CD14-positive monocyte (primary cell): ENCODE measurements around the gene CNOT1. TPM values are rescaled to one million over a fixed set of nuclear protein-coding genes. Genes with fewer than 3 reads are reported as not detected.

Experiments used
- DNase-seq, 3 donors: peaks; one replicate each; pipeline ENCODE4 v3.0.0-alpha.2; 2011 to 2022
- H2AFZ ChIP-seq: 2 replicates; pipeline ENCODE4 v1.6.0; 2012; ENCODE audit warnings: mild to moderate bottlenecking, low read depth, low read length, inconsistent platforms; ENCODE audit not compliant: insufficient read depth, poor library complexity, severe bottlenecking
- H3K27ac ChIP-seq, 2 donors: 1 replicate in 1 of 2; 2 replicates in 1 of 2; pipeline ENCODE4 v1.5.1; 2012 to 2013; ENCODE audit warnings: low read length in 2 of 2, control low read depth in 1 of 2, inconsistent platforms in 1 of 2, low read depth in 1 of 2, mild to moderate bottlenecking in 1 of 2
- H3K27me3 ChIP-seq, 2 donors: one replicate each; pipeline versions ENCODE4 v1.6.0 to v1.6.1; 2011 to 2013; ENCODE audit warnings: low read length in 2 of 2; ENCODE audit not compliant: control insufficient read depth in 2 of 2, insufficient read depth in 2 of 2
- H3K36me3 ChIP-seq, 2 donors: replicated peaks in 1 of 2; 1 replicate in 1 of 2; 2 replicates in 1 of 2; pipeline versions ENCODE4 v1.5.1 to v1.6.1; 2012 to 2013; ENCODE audit warnings: low read length in 2 of 2, control low read depth in 1 of 2, inconsistent platforms in 1 of 2, mild to moderate bottlenecking in 1 of 2; ENCODE audit not compliant: insufficient read depth in 2 of 2, control insufficient read depth in 1 of 2
- H3K4me1 ChIP-seq, 2 donors: 1 replicate in 1 of 2; 2 replicates in 1 of 2; pipeline versions ENCODE4 v1.5.1 to v1.6.1; 2012 to 2013; ENCODE audit warnings: low read length in 2 of 2, control low read depth in 1 of 2, inconsistent platforms in 1 of 2, mild to moderate bottlenecking in 1 of 2, moderate library complexity in 1 of 2; ENCODE audit not compliant: insufficient read depth in 2 of 2, control insufficient read depth in 1 of 2
- H3K4me2 ChIP-seq: replicated peaks from 2 replicates; pipeline ENCODE3; 2012; ENCODE audit warnings: low read length, moderate library complexity, mild to moderate bottlenecking; ENCODE audit not compliant: poor library complexity, severe bottlenecking; ENCODE audit errors: extremely low read depth
- H3K4me3 ChIP-seq, 3 experiments: fragments of 200-600 bp in 1 of 3; sonication (generic) in 1 of 3; replicated peaks in 1 of 3; 1 replicate in 2 of 3; 2 replicates in 1 of 3; pipeline ENCODE4 v1.5.1; 2011 to 2013; ENCODE audit warnings: low read length in 3 of 3, mild to moderate bottlenecking in 3 of 3, control low read depth in 2 of 3, low read depth in 2 of 3, inconsistent platforms in 1 of 3, moderate library complexity in 1 of 3
- H3K79me2 ChIP-seq: 2 replicates; pipeline ENCODE4 v1.6.0; 2012; ENCODE audit warnings: mild to moderate bottlenecking, control low read depth, inconsistent platforms, low read length, moderate library complexity; ENCODE audit not compliant: insufficient read depth
- H3K9ac ChIP-seq: 2 replicates; pipeline ENCODE4 v1.6.0; 2017; ENCODE audit warnings: low read length, mild to moderate bottlenecking; ENCODE audit not compliant: insufficient read depth, poor library complexity, severe bottlenecking
- H3K9me3 ChIP-seq, 2 donors: replicated peaks in 1 of 2; 1 replicate in 1 of 2; 2 replicates in 1 of 2; pipeline versions ENCODE4 v1.5.1 to v1.6.1; 2012 to 2013; ENCODE audit warnings: low read length in 2 of 2, control low read depth in 1 of 2; ENCODE audit not compliant: control insufficient read depth in 1 of 2, insufficient read depth in 1 of 2
- H4K20me1 ChIP-seq: 2 replicates; pipeline ENCODE4 v1.6.0; 2012; ENCODE audit warnings: mild to moderate bottlenecking, low read length, control low read depth, moderate library complexity; ENCODE audit not compliant: insufficient read depth
- H3K27ac Mint-ChIP-seq, 7 donors: one replicate each; pipeline ENCODE4 v1.8.0; 2020; ENCODE audit warnings: mild to moderate bottlenecking in 7 of 7, mixed read lengths in 7 of 7, moderate library complexity in 6 of 7, inconsistent platforms in 2 of 7
- H3K27me3 Mint-ChIP-seq, 3 donors: one replicate each; pipeline ENCODE4 v1.8.0; 2021 to 2022; ENCODE audit warnings: low read depth in 3 of 3, mild to moderate bottlenecking in 3 of 3, mixed read lengths in 3 of 3, moderate library complexity in 3 of 3, inconsistent platforms in 1 of 3
- H3K36me3 Mint-ChIP-seq, 2 donors: one replicate each; pipeline ENCODE4 v1.8.0; 2020; ENCODE audit warnings: mixed read lengths in 2 of 2, inconsistent platforms in 1 of 2, mild to moderate bottlenecking in 1 of 2
- H3K4me1 Mint-ChIP-seq: one replicate; pipeline ENCODE4 v1.8.0; 2020; ENCODE audit warnings: mild to moderate bottlenecking, mixed read lengths
- H3K4me3 Mint-ChIP-seq, 2 donors: one replicate each; pipeline ENCODE4 v1.8.0; 2020; ENCODE audit warnings: mild to moderate bottlenecking in 2 of 2, mixed read lengths in 2 of 2, moderate library complexity in 1 of 2
- H3K9me3 Mint-ChIP-seq, 7 donors: one replicate each; pipeline ENCODE4 v1.8.0; 2020 to 2022; ENCODE audit warnings: mixed read lengths in 7 of 7, mild to moderate bottlenecking in 6 of 7, moderate library complexity in 6 of 7, inconsistent platforms in 2 of 7
- CTCF ChIP-seq: fragments of 200-600 bp; IDR thresholded peaks from one replicate; pipeline ENCODE4 v1.8.0; 2022; ENCODE audit warnings: antibody characterized with exemption, mild to moderate bottlenecking
- WGBS: methylation state at CpG from one replicate; pipeline ENCODE4 v1.1.5; 2013; ENCODE audit warnings: missing lambda C conversion rate; ENCODE audit not compliant: insufficient coverage; 5-methylcytosine and 5-hydroxymethylcytosine counted together
- intact Hi-C, 2 donors: fragments of 100-400 bp; cut with micrococcal nuclease; formaldehyde crosslinking; loops; one replicate each; pipeline versions ENCODE4 v1.15.0 to v1.15.1; 2023
- polyA plus RNA-seq, 3 donors: library from polyadenylated mRNA; depleted of rRNA in 1 of 3; unstranded in 2 of 3; stranded (reverse) in 1 of 3; fragments of 300-500 nt in 2 of 3; fragments of >200 nt in 1 of 3; fragmentation: Illumina TruSeq in 2 of 3; gene quantifications; 1 replicate in 2 of 3; 2 replicates in 1 of 3; pipeline ENCODE4 v1.2.3, GENCODE V29; 2012 to 2021

CNOT1 gene
- polyA plus RNA-seq, 3 donors, result 50.8 to 182 (median 60.8) TPM

GRCh38 chr16:58507963-58508670 lies 121.5 kb downstream of the CNOT1 start:
- no peak overlapping the region for H3K27ac Mint-ChIP-seq

More at GRCh38 chr16:58507963-58508670, 121.5 kb downstream of the CNOT1 start:
- intact Hi-C loops, result no loop called here
- H4K20me1 ChIP-seq, result no peaks in the 10 kb centered on the region
- no peak overlapping the region for H3K4me3 ChIP-seq
- H3K27me3 ChIP-seq, result peaks cover 0 to 3% of the 10 kb centered on the region in 2 donors
- peaks cover 9 to 10% (median 9%) of the 10 kb centered on the region in 3 donors for H3K27me3 Mint-ChIP-seq
- H3K36me3 Mint-ChIP-seq, result no peaks in the 10 kb centered on the region
- no peaks in the 10 kb centered on the region for H3K9me3 Mint-ChIP-seq
- no peak overlapping the region for H2AFZ ChIP-seq
- no peak overlapping the region for H3K4me3 Mint-ChIP-seq
- H3K27ac ChIP-seq, result no peak overlapping the region
- no peaks in the 10 kb centered on the region for H3K4me1 ChIP-seq
- no peaks in the 10 kb centered on the region for H3K79me2 ChIP-seq
- no peak for TF ChIP-seq CTCF
- no peaks in the 10 kb centered on the region for H3K36me3 ChIP-seq
- no peaks in the 10 kb centered on the region for H3K9me3 ChIP-seq
- WGBS, result 91% methylated on average over 12 of the region's 14 CpGs
- H3K4me2 ChIP-seq, result no peak overlapping the region
- DNase-seq, result no peak
- no peak overlapping the region for H3K9ac ChIP-seq
- no peaks in the 10 kb centered on the region for H3K4me1 Mint-ChIP-seq
